ENCODE results near the gene SRBD1.

The SRBD1 gene

DNA sequence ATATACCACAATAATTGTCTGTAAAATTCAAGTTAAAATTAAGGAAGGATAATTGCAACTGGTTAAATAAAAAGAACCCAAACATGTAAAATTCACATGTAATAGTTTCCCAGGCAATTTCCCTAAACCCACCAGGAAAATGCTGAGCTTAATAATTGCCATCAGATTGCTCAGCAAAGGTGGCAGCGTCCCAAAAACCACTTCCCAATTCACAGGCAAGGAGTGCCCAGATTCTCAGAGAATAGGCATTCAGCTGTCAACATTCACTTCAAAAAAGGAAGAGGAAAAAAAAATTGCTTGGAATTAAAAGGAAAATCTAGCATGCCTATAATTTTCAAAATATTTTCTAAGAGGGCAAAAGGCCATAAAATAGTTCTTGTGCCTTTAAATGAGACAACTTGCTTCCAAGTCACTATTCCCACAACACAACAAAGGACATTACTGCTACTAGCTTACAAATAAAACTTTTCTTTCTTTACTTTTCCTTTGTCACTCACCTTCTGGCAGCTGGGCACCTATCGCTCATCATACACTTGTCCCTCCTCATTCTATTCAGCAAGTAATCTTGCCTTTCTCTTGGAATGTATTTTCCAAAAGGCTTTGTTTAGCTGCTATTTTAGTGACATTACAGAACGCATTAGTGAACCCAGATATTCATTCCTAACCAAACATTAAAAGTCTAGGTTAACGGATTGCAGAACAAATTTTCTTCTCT lies 15.2 kb downstream of the SRBD1 start:
- peak in 1 of 2 donors; percentile 26 for DNase-seq

DNA sequence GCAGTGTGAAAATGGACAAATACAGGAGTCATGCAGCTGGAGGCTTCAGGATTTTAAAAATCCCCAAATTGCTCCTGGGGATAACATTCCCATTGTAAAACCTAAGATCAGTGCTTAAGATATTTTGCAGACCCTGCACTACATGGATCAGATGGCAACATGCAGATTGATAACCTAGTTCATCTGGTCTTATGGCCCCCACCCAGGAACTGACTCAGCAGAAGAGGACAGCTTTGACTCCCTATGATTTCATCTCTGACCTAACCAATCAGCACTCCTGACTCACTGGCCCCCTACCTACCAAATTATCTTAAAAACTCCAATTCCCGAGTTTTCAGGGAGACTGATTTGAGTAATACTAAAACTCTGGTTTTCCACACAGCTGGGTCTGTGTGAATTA lies 20.0 kb downstream of the SRBD1 start:
- DNase-seq, result no peak

DNA sequence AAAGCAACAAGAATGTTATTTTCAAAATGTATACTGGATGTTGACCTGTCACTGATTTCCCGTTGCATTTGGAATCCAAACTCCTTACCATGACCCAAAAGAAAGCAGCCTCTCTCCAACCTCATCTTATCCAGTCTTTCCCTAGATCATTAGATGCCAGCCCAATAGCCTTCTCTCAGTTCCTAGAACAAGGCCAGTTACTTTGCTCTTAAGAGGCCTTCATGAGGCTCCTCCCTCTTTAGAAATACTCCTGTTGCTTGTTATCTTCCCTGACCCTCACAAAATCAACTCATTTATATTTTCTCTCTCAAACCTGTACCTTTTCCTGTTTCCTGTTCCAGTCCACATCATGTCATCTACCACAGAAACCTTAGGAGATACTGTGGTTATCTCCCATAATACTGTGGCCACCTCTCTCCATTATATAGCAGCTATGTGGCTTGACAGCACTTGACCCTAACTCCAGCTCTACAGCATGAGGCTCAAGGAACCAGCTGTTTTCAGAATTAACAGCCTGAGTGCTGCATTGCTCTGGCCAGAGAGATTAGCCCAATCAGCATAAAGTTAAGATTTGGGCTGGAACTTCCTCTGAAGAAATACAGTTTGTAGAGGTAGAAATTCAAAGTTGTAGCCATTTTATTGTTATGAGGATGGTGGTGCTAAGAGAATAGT lies 22.8 kb downstream of the SRBD1 start:
- no peak for DNase-seq

DNA sequence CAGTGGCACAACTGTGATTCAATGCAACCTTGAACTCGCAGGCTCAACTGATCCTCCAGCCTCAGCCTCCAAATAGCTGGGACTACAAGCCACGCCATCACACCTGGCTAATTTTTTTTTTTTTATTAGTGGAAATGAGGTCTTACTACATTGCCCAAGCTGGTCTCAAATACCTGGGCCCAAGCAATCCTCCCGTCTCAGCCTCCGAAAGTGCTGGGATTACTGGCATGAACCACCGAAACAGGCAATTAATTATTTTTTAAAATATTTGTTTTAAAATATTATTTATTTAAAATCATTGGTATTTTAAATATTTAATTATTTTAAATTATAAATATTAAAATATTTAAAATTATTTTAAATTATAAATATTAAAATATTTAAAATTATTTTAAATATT lies 24.5 kb downstream of the SRBD1 start:
- no peak for DNase-seq

DNA sequence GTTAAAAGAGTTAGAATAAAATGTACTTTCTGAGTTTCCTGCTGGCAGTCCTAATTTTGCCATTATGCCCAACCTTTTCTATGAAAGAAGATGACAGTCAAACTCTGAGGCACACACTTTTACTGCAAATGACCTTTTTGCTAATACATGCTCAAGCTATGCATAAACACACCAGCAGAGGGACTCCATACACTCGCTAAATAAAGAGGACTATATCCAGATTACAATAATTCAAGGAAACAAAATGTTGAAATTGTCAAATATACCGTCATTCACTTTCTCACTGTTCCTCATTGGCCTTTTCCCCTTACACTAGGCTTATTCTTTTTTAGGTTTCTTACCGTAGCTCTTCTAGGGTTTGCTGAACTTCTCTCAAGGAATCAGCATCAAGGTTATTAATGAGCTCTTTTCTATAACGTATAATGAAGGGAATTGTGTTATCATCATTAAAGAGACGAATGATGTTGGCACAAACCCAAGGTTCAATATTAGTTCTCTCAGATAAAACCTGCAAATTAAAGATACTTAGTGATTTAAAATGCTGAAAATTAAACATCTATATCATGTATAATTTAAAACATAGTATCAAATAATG lies 25.7 kb downstream of the SRBD1 start:
- peak in 1 of 2 donors; percentile 48 for DNase-seq

DNA sequence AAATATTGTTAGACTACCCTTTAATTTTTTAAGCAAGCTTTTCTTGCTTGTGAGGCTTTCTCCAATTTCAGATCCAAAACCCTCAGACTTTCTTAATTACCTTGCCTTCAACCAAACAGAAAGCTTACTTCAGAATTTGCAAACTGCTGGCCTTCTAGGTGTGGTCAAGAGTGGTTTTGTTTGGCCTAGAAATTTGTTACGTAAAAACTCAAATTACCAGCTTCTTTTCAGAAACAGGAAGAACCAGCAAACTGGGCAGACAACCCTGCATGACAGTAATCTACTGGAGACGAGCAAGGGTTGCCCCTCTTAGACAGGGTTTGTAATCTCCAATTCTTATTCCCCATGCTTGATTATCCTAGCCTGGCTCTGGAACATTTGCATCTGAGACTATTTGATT lies 27.1 kb downstream of the SRBD1 start:
- DNase-seq, result no peak

DNA sequence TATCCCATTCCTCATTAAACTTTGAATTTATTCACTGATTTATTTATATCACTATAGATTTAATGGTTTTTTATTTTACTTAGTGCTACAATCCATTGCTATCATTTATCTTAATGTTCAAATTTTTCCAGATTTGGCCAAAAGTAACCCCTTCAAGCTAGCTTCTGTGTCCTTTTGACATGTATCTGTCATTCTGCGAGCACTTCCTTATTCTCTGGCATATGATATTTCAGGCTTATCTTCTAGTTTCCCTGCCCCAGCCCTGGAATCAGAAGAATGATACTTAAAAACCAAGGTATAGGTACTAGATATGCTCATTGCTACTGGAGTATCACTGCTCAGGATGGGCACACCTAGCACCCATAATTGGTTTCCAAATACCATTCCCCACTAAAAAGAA lies 28.5 kb downstream of the SRBD1 start:
- DNase-seq, result no peak

DNA sequence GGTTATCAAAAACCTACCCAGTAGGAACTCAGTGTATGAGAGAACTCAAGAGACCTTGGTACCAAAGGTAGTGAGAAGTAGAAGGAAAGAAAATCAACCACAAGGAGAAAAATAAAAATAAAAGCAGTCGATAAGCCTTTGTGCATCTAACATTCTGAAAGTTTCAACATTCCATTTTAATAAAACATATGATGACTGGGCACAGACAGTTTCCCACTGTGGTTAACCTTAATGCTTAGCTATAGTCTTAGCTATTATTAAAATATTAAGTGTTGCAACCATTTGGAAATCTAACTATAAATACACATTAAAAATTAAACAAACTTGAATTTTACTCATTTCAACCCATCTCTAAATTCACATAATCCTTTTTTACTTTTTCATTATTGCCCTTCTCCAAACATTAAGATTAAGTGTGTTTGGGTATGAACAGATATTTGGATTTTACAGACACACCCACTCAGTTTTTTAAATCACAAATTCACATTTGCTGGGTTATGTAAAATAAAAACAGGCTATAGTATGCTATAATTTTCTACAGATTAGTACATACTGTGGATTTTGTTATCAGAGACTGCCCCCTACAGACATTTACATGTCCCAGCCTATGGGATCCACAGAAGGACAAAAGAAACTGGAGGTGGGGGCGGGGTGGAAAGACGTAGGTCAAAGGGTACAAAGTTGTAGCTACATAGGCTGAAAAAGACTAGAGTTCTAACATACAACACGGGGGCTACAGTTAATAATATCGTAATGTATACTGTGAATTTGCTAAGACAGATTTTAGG lies 32.8 kb downstream of the SRBD1 start:
- no peak for DNase-seq

DNA sequence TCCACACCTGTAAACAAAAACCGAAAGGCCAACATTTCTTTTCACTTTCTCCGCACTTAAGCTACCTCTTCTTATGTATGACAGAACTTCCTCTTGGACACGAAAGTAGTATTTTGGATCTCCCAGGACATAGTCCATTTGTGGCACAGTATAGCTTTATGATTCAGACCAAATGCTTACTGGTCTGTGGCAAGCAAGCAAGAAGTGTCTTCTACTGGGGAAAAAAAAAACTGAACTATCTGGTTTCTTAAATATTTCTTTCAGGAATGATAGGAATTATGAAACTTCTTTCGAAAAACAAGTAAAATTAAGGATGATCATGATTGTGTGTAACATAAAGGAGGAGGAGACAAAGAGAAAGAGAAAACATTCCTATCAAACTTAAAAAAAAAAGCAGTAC lies 33.6 kb downstream of the SRBD1 start:
- no peak for DNase-seq

DNA sequence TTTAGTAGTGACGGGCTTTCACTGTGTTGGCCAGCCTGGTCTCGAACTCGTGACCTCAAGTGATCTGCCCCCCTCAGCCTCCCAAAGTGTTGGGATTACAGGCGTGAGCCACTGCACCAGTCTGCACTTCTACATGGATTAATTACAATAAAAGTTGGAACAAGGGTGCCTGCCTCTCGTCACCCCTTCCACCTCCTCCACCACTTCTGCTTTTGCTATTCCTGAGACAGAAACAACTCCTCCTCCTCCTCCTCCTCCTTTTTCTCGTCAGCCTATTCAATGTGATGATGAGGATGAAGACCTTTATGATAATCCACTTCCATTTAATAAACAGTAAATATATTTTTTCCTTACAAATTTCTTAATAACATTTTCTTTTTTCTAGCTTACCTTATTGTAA lies 35.2 kb downstream of the SRBD1 start:
- no peak for DNase-seq

DNA sequence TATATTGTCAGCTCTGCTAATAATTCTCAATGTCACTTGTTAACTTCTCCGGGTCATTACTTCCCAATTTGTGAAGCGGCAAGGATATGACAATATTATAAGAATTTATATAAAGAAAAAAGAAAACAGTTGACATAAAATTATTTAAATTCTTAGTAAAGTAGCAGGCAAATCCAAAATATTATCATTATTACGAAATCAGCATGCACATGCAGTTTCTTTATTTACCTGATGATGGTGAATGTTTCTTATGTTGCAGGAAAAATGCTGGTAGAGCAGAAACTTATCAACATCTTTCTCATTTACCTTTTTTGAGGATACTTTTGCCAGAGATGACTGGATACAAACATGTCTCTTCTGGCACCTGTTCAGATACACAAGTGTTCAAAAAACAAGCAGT lies 38.1 kb downstream of the SRBD1 start:
- DNase-seq, result no peak

DNA sequence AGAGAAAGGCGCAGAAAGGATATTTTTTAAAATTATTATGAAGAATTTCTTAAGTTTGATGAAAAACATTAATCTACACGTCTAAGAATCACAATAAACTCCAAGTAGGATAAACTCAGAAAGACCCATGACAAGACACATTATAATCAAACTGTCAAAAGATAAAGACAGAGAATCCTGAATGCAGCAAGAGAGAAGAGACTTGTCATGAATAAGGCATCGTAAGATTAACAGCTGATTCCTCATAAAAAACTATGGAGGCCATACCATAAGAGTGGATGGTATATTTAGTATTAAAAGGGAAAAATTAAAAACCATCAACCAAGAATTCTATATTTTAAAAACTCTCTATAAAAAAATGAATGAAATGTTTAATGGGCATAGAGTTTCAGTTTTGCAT lies 39.1 kb downstream of the SRBD1 start:
- no peak for DNase-seq

DNA sequence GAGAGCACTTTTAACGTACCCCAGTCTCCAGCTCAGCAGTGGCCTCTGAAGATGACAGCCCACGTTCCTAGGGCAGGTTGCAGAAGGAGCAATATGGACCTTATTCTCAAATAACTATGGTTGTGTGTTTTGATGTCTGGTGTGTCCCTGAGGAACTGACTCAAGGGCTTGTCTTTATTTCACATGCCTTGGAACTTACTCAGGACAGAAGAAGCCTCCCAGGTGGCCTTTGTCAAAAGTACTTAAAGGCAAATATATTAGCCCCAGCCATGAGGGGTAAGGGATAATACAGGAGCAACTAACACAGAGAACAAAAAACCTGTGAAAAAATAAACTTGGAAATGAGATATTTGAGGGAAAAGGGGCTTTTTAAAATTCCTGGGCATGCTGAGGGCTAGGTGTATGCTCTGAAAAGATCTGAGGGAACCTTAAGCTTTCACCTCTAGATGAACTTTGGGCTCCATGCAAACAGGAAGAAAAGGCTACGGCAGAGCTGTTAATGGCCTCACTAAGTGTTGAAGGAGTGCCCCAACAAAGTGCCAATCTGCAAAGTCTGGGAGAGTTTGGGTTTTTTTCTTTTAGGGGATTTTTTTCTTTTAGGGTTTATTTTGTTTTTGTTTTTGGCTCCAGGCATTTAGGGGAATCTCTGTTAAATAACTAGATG lies 40.3 kb downstream of the SRBD1 start:
- DNase-seq, result no peak

DNA sequence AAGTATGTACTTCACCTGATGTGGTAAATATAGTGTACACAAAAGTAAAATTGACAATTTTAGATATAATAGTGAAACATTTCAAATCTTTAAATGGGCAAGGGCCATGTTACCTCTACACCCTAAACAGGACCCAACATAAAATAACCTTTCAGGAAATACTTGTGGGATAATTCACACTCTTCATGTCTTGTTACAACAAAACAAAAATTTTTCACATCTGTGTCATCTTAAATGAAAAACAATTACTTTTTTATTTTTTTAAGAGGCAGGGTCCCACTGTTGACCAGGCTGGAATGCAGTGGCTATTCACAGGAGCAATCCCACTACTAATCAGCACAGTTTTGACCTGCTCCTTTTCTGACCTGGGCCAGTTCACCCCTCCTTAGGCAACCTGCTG lies 42.1 kb downstream of the SRBD1 start:
- no peak for DNase-seq

DNA sequence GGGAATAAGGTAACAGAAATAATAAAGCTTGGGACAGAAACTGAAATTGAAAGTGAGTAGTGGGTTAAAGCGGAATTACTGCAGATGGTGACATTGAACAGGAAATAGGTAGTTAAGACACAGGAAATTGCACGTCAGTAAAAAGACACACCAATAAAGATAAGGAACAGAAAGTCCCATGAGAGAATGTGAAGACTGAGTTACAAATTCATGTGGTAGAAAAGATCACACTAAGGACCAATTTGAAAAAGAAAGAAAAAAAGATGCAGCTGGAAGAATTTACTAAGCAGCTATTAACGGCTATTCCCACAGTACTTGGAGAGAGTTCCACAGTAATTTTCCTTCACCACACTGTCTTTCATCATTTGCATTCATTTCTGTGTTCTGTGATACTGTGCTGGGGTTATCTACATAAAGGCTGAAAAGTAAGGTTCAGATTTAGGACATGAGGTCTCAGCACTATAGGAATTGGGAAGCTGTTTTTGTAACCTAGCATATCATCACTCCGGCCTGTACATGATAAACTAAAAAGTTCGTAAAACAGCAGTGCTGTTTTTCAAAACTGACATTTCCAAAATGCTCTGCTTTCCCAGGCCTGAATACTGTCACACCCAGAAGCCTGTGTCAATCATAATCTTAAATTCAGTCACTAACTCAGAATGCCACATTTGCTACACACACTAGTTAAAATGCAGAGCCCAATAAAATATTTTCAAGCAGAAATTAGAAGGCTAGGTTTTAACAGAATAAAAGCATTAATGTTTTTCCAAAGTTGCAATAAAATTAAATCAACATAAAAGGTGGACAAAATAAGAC lies 42.9 kb downstream of the SRBD1 start:
- no peak for DNase-seq

DNA sequence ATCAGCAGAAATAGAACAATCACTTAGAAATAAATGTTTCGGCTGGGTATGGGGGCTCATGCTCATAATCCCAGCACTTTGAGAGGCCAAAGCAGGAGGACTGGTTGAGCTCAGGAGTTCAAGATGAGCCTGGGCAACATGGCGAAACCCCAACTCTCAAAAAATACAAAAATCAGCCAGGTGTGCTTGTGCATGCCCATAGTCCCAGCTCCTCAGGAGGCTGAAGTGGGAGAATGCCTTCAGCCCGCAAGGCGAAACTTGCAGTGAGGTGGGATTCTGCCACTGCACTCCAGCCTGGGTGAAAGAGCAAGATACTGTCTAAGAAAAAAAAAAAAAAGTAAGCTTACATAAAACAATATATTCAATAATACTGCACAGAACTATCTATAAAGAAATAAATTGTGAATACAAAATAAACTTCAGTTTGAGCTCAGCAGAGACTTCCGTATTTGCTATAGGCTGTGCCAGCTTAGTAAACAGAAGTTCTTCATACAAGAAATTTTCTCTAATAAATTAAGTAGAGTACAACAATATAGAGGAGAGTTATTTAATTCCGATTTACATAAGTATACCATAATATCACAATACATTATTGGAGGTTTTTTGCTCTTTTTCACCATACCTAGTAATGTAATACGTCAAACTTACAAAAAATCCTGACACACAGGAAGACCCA lies 43.6 kb downstream of the SRBD1 start:
- DNase-seq, result no peak

DNA sequence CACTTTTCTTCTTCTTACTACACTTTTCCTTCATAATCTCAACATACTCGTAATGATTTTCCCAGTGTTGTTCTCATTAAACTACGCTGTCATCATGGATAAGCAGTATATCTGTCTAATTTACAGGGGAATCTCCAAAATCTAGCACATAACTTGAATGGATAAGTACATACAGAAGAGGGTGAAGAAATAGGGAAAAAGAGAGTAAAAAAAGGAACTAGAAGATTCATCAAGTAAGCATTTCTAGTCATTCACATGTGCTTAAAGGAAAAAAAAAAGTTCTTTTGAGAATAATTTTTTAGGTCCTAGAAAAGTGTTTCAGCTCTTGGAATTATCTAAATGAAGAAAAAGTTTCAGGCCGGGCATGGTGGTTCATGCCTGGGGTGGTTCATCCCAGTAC lies 51.6 kb downstream of the SRBD1 start:
- no peak for DNase-seq

DNA sequence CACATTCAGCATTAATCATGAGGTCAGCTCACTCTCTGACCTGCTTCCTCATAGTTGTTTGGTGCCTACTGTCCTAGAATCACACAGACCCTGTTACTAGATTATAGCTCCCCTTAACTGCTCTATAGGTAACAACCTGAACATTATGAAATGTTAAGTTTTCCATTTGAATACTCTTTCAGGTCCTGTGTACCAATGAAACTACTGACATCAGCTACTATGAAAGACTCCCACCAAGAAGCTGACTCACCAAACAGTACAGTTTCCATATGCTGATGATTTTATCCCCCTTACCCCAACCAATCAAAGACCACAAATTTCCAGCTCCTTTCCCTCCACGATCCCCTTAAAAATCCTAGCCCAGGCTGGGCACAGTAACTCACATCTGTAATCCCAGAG lies 56.3 kb downstream of the SRBD1 start:
- DNase-seq, result no peak

DNA sequence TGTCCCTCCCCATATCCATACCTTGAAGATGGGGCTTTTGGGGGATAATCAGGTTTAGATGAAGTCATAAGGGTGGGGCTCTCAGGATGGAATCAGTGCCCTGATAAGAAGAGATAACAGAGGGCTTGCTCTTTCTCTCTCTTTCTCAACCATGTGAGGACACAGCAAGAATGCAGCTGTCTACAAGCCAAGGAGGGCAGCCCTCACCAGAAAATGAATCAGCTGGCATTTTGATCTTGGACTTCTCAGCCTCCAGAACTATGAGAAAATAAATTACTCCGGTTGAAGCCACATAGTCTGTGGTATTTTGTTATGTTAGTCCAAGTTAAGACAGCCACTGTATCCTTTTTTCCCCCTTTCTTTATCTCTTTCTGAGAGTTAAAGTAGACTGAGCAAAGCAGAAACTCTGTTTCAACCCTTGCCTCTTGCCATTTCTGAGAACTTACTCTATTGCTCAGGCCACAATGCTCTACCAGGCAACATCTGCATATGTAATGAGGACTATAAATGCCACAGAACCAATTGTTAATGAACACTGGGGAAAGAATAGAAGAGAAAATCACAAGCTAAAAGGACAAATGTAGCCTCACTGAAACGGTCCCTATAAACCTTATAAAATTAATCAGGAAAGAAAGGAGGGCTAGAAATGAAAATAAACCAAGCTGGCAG lies 56.9 kb downstream of the SRBD1 start:
- DNase-seq, result no peak

DNA sequence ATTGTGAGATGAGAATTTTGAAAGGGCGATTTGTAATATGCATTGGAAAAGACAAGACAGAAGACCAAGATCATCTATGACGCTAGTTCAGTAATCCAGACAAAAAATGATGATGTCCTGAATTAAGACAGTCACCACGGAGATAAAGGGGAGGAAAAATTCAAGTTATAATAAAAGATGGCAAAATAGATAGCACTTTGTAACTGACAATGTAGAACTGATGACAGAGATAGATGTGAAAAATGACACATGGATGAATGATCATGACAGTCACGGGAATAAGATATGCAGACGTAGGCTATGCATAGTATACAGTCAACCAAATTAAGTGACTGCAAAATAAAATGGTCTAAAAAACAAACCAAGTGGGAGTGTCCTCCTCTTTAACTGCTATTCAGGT lies 59.2 kb downstream of the SRBD1 start:
- no peak for DNase-seq

DNA sequence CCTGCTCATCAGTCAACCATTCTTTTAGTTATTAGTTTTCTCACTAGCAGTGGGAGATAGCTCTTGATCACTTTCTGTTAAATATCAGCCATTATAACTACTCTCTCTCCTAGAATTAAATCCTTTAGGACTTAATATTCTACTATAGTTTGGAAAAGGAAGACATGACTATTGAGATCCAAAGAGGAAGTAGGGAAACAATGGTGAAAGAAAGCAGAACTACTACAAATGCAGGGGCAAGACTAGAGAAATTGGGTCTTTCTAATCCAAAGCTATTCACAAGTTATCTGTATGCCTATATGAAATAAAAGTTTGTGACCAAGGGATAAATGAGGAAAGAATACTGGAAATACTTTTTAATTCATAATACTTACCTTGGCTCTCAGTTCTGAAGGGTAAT lies 65.1 kb downstream of the SRBD1 start:
- DNase-seq, result no peak

Data from hippocampal formation (tissue), 2 donors.